Right atrium auricular region (tissue), 2 donors: Measurements from ENCODE around the gene TDP1. TPM values are rescaled to one million over a fixed set of nuclear protein-coding genes. Genes with fewer than 3 reads are reported as not detected.

Experiments used
- DNase-seq: peaks from one replicate; pipeline ENCODE4 v3.0.0-alpha.2; 2019; ENCODE audit warnings: low spot score
- H3K27ac ChIP-seq, 2 donors: fragments of 200-600 bp; sonication (generic); 1 replicate in 1 of 2; 2 replicates in 1 of 2; pipeline ENCODE4 v1.5.1; 2016 to 2019
- H3K27me3 ChIP-seq, 2 donors: fragments of 200-600 bp; sonication (generic); one replicate each; pipeline versions ENCODE4 v1.5.1 to v1.6.0; 2017 to 2019
- H3K36me3 ChIP-seq: fragments of 200-600 bp; sonication (generic); one replicate; pipeline ENCODE4 v1.5.1; 2016
- H3K4me1 ChIP-seq, 2 donors: fragments of 200-600 bp; sonication (generic); one replicate each; pipeline versions ENCODE4 v1.5.1 to v1.6.0; 2017 to 2019
- H3K4me3 ChIP-seq, 2 donors: fragments of 200-600 bp; sonication (generic); 1 replicate in 1 of 2; 2 replicates in 1 of 2; pipeline ENCODE4 v1.5.1; 2017 to 2019; ENCODE audit warnings: mild to moderate bottlenecking in 1 of 2, moderate library complexity in 1 of 2
- H3K9me3 ChIP-seq, 2 donors: fragments of 200-600 bp; sonication (generic); one replicate each; pipeline ENCODE4 v1.5.1; 2019
- total RNA-seq, 2 donors: library from RNA; depleted of rRNA; stranded (reverse); fragments of >200 nt; gene quantifications; one replicate each; pipeline ENCODE4 v1.1.0, GENCODE V29; 2016
- TF ChIP-seq, protein P1 (sequence below), 2 donors: fragments of 200-600 bp; sonication (generic); IDR thresholded peaks; one replicate each; pipeline ENCODE4 v1.5.1; 2019; ENCODE audit warnings: antibody characterized with exemption in 2 of 2

Gene TDP1
- total RNA-seq, 2 donors from 2014 or later: 1.6 to 2.8 TPM

GRCh38 chr14:89926694-89927093 is 29.0 kb upstream of the TDP1 start:
- no peaks in the 10 kb centered on the region for H3K36me3 ChIP-seq
- H3K4me1 ChIP-seq: no peaks in the 10 kb centered on the region
- H3K27ac ChIP-seq: no peak overlapping the region
- no peaks in the 10 kb centered on the region for H3K9me3 ChIP-seq
- H3K4me3 ChIP-seq: no peak overlapping the region
- DNase-seq: no peak
- no peaks in the 10 kb centered on the region for H3K27me3 ChIP-seq
- TF ChIP-seq, protein P1, sequence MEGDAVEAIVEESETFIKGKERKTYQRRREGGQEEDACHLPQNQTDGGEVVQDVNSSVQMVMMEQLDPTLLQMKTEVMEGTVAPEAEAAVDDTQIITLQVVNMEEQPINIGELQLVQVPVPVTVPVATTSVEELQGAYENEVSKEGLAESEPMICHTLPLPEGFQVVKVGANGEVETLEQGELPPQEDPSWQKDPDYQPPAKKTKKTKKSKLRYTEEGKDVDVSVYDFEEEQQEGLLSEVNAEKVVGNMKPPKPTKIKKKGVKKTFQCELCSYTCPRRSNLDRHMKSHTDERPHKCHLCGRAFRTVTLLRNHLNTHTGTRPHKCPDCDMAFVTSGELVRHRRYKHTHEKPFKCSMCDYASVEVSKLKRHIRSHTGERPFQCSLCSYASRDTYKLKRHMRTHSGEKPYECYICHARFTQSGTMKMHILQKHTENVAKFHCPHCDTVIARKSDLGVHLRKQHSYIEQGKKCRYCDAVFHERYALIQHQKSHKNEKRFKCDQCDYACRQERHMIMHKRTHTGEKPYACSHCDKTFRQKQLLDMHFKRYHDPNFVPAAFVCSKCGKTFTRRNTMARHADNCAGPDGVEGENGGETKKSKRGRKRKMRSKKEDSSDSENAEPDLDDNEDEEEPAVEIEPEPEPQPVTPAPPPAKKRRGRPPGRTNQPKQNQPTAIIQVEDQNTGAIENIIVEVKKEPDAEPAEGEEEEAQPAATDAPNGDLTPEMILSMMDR (IDR thresholded peaks at IDR 0.05): no peak

- Histone ChIP-seq H3K9me3 (no peaks in the 10 kb centered on the region), H3K27me3 (no peaks in the 10 kb centered on the region), H3K4me3 (no peak overlapping the region), H3K27ac (no peak overlapping the region), H3K4me1 (no peaks in the 10 kb centered on the region), H3K36me3 (no peaks in the 10 kb centered on the region)
- no peak for DNase-seq
- TF ChIP-seq, protein P1 (IDR thresholded peaks at IDR 0.05): no peak
Measured at GRCh38 chr14:89927186-89927865, 28.4 kb upstream of the TDP1 start.

- no peaks in the 10 kb centered on the region for H3K9me3 ChIP-seq
- TF ChIP-seq, protein P1 (IDR thresholded peaks at IDR 0.05): no peak
- no peak for DNase-seq
Measured at GRCh38 chr14:89933002-89933401, 22.7 kb upstream of the TDP1 start.

GRCh38 chr14:89936654-89937185 is 19.0 kb upstream of the TDP1 start:
- Histone ChIP-seq H3K4me1 (no peaks in the 10 kb centered on the region), H3K36me3 (no peaks in the 10 kb centered on the region), H3K9me3 (no peaks in the 10 kb centered on the region), H3K27me3 (no peaks in the 10 kb centered on the region), H3K27ac (no peak overlapping the region), H3K4me3 (no peak overlapping the region)
- TF ChIP-seq, protein P1 (IDR thresholded peaks at IDR 0.05): no peak
- DNase-seq: no peak

More at GRCh38 chr14:89933002-89933401, 22.7 kb upstream of the TDP1 start:
- no peak overlapping the region for H3K27ac ChIP-seq
- no peak overlapping the region for H3K4me3 ChIP-seq
- no peaks in the 10 kb centered on the region for H3K36me3 ChIP-seq
- H3K27me3 ChIP-seq: no peaks in the 10 kb centered on the region
- no peaks in the 10 kb centered on the region for H3K4me1 ChIP-seq

GRCh38 chr14:89941830-89942377 is 13.8 kb upstream of the TDP1 start:
- TF ChIP-seq, protein P1 (IDR thresholded peaks at IDR 0.05): no peak
- Histone ChIP-seq H3K4me3 (no peak overlapping the region), H3K27me3 (no peaks in the 10 kb centered on the region), H3K9me3 (no peaks in the 10 kb centered on the region), H3K27ac (no peak overlapping the region), H3K4me1 (no peaks in the 10 kb centered on the region), H3K36me3 (no peaks in the 10 kb centered on the region)
- DNase-seq: no peak
